GM12872 (cell line): ENCODE measurements around the gene CACNB2.

Experiments
- CTCF ChIP-seq: IDR thresholded peaks from 3 replicates; pipeline ENCODE4 v1.5.1; 2011; ENCODE audit warnings: low read depth, mild to moderate bottlenecking, low read length, moderate library complexity; ENCODE audit not compliant: insufficient read depth

The CACNB2 gene

GRCh38 chr10:18501629-18502028, 361.4 kb downstream of the CACNB2 start:
- no peak for TF ChIP-seq CTCF

- TF ChIP-seq CTCF: no peak
Measured at GRCh38 chr10:18504161-18504560, 363.9 kb downstream of the CACNB2 start.

GRCh38 chr10:18505456-18506118, 365.4 kb downstream of the CACNB2 start:
- no peak for TF ChIP-seq CTCF

GRCh38 chr10:18508587-18508986, 368.4 kb downstream of the CACNB2 start:
- no peak for TF ChIP-seq CTCF

- no peak for TF ChIP-seq CTCF
Measured at GRCh38 chr10:18514537-18514936, 374.3 kb downstream of the CACNB2 start.

- TF ChIP-seq CTCF: no peak
Measured at GRCh38 chr10:18516851-18517250, 376.6 kb downstream of the CACNB2 start.

- no peak for TF ChIP-seq CTCF
Measured at GRCh38 chr10:18523025-18523424, 382.8 kb downstream of the CACNB2 start.
